ENCODE results near the gene WDR17.

The WDR17 gene

DNA sequence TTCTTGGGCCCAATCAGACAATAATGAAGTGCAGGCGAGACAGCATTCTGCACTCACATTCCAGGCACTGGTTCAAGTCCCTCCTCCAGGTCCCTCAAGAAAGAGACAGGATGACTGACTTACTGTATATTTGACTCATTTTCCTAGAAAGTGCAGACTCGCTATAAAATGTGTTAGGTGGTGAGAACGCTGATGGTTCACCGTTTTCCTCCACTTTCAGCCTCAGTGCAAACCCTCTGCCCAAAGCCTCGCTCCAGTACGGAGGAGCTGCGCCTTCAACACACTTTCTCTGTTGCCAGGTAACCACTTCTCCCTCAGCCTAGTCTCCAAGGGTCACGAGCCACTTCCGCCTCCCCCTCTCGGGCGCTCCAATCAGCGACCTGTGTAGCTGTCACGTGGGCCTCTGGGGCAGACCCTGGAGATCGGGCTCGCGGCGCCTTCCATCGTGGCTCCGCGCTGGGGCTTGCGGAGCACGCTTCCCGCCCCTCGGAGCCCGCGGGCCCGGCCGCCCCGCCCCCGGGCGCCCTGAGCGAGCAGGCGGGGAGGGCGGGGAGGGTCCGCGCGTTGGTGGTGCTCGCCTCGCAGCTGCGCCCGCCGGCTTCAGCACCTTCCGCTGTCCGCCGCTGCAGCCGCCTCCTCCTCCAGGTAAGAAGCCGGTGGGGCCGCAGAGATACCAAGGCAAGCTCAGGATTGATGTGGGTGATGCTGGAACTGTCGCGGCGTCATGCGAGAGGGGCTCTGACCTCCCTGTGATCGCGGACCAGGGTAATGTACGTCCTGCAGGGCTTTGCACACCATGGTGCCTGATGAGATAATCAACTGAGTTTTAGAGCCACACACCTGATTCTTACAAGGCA is at the start of gene WDR17:
TSS of gene WDR17 (plus strand) at position 407 of the 857 bp plus-strand sequence. CDS start 45,740 bp downstream, outside the sequence.
- peak; percentile 8 for DNase-seq (ENCODE audit: low read depth)

DNA sequence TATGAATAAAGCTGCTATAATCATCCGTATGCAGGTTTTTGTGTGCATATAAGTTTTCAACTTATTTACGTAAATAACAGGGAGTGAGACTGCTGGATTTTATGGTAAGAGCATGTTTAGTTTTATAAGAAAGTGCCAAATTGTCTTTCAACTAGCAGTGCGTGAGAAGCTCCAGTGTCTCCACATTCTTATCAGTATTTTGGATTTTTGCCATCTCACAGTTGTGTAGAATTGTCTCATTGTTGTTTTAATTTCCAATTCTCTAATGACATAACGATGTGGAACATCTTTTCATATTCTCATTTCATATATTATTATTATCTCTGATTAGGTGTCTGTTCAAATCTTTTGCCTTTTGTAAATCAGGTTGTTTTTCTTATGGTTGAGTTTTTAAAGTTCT is 49.0 kb upstream of the WDR17 start:
- no peak for DNase-seq (ENCODE audit: low read depth)

DNA sequence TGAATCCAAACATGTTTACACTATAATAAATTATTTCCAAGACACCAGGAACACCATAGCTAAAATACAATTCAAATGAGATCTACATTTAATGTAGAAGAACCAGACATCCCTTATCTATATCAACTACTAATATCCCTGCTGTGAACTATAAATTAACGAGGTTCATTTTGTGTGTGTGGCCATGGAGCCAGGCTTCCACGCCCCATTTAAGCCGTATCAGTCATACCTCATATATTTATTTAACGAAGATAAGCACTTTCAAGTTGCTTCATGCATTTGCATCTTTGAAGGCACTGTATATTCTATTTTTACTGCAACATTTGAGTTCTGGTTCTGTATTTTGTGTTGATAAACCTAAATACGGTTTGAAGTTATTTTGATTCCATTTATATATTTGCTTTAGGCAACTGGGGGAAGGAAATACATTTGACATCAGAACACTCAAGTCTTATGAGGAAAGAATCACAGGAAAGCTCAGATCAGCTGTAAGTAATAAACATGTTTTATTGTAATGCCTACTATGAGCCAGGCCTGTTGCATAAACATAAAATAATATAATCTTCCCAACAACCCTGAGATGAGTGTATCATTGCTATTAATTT is 45.1 kb upstream of the WDR17 start:
- no peak for DNase-seq (ENCODE audit: low read depth)

DNA sequence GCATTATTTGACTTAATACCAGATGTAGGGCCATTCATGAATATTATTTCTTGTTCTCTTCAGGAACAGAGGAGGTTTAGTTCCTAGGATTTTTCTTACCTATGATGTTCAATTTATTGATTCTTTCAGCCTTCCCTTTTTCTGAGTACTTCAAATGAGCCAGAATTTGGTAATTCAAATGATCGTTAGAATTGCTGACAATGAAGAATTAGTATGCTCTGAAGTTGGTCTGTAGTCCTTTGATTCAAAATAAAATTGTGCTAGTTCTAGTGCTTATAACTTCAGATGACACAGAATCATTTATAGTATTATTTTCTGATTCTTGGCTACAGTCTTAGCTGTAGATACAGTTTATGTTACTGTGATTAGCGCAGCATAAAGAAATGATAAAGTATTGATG is 35.2 kb upstream of the WDR17 start:
- DNase-seq (ENCODE audit: low read depth): no peak

DNA sequence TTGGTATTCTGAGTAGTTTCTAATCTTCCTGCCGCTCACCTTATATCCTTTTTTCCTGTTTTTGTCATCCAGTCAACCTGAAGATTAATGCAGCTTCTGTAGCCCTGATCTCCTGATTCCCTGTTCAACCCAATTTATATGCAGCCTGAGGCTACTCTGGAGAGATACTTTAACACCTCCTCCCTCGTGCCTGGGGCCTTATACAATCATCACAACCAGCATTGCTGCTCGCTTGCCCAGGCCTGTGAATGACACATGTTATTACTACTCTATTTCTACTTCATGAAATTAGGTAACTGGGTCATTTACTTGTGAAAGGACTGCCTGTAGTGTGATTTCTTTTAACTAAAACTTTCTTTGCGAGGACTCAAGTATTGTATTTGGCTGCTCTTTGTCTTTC is 33.7 kb upstream of the WDR17 start:
- DNase-seq (ENCODE audit: low read depth): no peak

DNA sequence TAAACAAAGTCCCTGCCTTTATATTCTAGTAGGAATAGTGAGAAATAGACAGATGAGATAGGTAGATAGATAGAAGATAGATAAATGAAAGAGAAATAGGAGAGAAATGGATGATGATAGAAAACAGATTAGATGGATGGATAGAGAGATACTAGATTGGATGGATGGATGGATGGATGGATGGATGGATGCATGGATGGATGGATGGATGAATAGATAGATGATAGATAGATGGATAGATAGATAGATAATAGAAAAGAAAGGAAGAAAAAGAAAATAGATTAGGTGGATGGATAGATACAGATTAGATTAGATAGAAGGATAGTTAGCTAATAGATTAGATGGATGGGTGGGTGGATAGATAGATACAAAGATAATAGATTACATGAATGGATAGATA is 33.2 kb upstream of the WDR17 start:
- DNase-seq (ENCODE audit: low read depth): no peak

- no peak for DNase-seq (ENCODE audit: low read depth)
These were observed 31.1 kb upstream of the WDR17 start for GRCh38 chr4:176034499-176034898.

GRCh38 chr4:176034936-176035335 is 30.7 kb upstream of the WDR17 start:
- no peak for DNase-seq (ENCODE audit: low read depth)

GRCh38 chr4:176036585-176037205 is 28.9 kb upstream of the WDR17 start:
- no peak for DNase-seq (ENCODE audit: low read depth)

DNA sequence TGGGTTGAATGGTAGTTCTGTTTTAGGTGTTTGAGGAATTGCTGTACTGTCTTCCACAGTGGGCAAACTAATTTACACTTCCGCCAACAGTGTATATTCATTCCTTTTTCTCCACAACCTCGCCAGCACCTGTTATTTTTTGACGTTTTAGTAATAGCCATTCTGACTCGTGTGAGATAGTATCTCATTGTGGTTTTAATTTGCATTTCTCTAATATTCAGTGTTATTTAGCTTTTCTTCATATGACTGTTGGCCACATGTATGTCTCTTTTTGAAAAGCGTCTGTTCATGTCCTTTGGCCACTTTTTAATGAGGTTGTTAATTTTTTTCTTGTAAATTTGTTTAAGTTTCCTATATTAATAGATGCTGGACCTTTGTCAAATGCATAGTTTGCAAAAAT is 26.9 kb upstream of the WDR17 start:
- DNase-seq (ENCODE audit: low read depth): no peak

DNA sequence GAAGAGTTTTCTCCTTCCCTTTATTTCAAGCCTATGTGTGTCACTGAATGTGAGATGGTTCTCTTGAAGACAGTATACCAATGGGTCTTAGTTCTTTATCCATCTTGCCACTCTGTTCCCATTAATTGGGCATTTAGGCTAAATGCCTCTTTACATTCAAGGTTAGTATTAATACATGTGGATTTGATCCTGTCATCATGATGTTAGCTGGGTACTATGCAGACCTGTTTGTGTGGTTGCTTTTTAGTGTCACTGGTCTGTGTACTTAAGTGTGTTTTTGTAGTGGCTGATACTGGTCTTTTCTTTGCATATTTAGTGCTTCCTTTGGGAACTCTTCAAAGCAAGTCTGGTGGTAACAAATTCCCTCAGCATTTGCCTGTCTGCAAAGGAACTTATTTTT is 23.4 kb upstream of the WDR17 start:
- no peak for DNase-seq (ENCODE audit: low read depth)

- DNase-seq (ENCODE audit: low read depth): no peak
These were observed 21.6 kb upstream of the WDR17 start for GRCh38 chr4:176043838-176044588.

DNA sequence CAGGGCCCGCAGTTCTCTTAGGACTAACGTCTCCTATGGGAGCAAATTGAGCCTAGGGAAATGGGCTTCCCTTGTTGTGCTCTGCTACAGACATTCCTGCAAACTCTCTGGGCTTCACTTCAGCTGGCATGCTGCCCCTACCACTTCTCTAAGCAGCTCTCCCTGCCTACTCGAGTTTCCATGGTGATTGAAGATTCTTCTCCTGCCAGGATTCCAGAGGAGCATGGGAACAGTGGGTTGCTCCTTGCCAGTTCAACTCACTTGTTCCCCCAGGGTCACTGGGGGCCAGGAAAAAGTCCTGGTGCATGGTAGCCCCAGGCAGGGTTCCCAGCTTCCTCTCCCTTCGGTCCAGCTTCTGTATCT is 21.1 kb upstream of the WDR17 start:
- DNase-seq (ENCODE audit: low read depth): no peak

DNA sequence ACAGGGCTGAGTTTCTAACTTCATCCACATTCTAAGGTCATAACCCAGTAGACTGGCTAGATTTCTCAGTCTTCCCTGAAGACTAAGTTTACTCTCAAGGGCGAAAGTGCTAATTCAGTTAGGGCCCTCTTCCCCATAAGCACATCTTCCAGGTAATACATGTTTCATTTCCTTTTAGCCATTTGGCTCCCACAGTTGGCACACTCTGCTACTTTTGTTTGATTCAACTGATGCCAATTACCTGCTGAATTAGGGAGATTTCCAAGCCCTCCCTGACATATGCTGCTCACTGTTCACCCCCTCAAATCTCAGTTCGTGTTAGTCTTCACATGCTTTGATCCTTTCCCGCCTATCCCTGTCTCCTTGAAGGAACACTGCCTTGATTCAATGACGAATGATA is 17.0 kb upstream of the WDR17 start:
- DNase-seq (ENCODE audit: low read depth): no peak

GRCh38 chr4:176052744-176053143 is 12.9 kb upstream of the WDR17 start:
- no peak for DNase-seq (ENCODE audit: low read depth)

DNA sequence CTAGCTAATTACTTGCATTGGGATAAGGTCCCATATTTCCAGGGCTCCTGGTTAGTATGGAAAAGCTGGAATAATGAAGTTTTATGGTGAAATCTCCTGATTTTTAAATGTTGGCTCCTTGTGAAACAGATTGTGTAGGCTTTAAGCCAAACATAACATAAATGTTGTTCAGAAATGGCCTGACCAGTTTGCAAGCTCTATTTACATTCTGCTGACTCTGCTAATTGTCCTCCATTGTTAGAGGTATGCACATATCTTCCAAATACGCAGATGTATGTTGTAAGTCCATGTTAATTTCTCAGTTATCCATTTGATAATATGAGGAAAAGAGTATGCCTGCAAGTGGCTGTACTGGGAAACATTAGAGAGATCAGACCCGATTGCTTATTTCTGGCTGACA is 11.9 kb upstream of the WDR17 start:
- no peak for DNase-seq (ENCODE audit: low read depth)

DNA sequence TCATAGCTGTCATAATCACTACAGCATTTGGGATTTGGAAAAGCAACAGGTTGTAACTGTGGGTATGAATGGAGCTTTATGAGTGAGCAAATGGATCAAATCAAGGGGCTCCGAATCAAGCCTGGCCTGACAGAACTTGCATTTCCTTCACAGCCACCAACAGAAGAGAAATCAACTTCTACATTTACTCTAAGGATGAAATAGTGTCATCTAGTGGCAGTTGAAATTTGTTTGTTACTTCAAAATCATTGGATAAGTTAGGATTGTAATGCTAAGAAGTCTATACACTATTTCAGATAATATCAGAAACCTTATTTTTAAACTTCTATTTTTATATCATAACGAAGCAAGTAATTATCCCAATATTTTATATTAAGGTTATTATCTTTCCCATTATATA is 10.7 kb upstream of the WDR17 start:
- no peak for DNase-seq (ENCODE audit: low read depth)

GRCh38 chr4:176063718-176064117 is 1.9 kb upstream of the WDR17 start:
- no peak for DNase-seq (ENCODE audit: low read depth)

DNA sequence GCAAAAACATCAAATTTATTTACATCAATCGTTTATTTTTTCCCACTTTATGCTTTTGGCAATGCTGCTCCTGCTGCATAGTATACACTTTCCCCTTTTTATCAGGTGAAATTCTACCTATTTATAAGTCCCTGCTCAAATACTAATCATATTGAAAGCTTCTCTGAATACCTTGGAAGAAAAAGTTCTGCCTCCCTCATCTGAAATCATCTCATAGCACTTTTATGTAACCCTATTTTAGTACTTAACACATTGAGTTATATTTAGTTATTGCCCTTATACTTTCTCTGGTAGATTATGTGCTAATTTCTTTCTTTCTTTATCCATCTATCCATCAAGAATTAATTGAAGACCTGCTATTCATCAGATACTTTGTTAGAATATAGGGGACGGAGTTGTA is 1.1 kb upstream of the WDR17 start:
- no peak for DNase-seq (ENCODE audit: low read depth)

DNA sequence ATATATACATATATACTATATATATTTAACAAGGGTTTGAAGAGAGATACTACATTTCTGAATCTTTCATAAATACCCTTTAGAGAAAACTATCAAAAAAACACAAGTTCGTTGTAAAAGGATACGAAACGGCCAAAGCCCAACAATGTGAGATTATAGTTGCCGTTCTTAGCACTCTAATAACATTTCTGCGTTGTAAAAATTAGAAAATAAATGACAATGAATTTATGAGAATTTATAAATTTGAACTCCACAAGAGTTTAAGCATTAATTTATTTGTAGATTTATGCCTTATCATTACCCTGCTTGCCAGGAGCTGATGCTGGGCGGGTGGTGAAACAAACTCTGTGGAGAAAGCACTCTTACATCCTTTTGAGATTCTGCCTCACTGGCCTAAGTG is 1.1 kb downstream of the WDR17 start:
- no peak for DNase-seq (ENCODE audit: low read depth)

GRCh38 chr4:176077561-176077960 is 11.9 kb downstream of the WDR17 start:
- no peak for DNase-seq (ENCODE audit: low read depth)

DNA sequence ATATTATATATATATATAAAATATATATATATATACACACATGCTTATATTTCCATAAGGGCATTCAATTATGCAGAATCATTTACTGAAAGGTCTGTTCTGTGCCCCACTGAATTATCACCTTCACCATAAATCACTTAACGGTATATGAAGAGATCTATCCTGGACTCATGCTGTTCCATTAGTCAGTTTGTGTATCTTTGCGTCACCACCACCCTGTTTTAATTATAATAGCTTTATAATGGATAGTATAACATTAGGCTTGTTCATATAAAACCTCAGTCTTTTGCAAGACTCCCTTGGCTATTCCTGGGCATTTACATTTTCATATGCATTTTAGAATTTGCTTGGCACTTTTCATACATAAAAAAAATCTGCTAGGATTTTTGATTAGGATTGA is 19.1 kb downstream of the WDR17 start:
- DNase-seq (ENCODE audit: low read depth): no peak

GRCh38 chr4:176090115-176090514 is 24.5 kb downstream of the WDR17 start:
- no peak for DNase-seq (ENCODE audit: low read depth)

All from stimulated activated CD8-positive, alpha-beta memory T cell treated with anti-CD3 and anti-CD28 coated beads, Interleukin-15, amount 100 ng/mL, for 1 hour (primary cell).